Measurements from ENCODE around the gene SOX1.

The SOX1 gene

GRCh38 chr13:112067116-112067741 is at the start of gene SOX1:
Gene SOX1 (plus strand): TSS chr13:112067149. CDS start chr13:112067659, 510 bp downstream.
- no peak for DNase-seq

- DNase-seq, result no peak
Observed at GRCh38 chr13:112024577-112024976, 42.4 kb upstream of the SOX1 start.

DNA sequence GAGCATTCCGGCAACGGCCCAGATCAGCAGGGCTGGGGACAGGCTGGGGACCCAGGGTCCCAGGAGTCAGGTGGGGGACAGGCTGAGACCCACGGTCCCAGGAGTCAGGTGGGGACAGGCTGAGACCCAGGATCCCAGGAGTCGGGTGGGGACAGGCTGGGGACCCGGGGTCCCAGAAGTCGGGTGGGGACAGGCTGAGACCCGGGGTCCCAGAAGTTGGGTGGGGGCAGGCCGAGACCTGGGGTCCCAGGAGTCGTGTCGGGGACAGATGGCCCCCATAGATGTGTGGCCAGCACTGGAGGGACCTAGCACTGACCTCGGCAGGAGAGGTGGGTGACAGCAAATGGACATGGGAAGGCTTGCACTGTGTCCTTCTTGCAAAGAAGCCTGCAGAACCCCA is 39.7 kb upstream of the SOX1 start:
- DNase-seq, result no peak

GRCh38 chr13:112028481-112028880 is 38.5 kb upstream of the SOX1 start:
- no peak for DNase-seq

GRCh38 chr13:112029143-112029542 is 37.8 kb upstream of the SOX1 start:
- no peak for DNase-seq

- DNase-seq, result no peak
Observed at GRCh38 chr13:112032186-112032993, 34.6 kb upstream of the SOX1 start.

DNA sequence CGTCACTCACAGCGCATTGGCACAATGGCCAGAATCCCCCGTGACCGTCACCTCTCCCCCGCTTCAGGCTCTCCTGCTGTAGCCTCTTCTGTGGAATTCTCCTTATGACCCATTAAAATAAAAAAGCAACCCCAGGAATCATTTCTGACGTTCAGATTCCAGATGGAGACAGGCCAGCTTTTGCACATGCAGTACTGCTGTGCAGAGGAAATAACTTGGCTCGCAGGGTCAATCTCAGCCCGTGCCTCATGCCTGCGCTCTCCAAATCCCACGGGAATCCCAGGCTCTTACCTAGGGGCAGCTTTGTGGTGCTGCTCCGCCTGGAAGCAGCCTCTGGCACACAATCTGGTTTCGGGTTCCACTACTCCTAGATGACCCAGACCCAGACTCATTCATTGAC is 32.7 kb upstream of the SOX1 start:
- no peak for DNase-seq

DNA sequence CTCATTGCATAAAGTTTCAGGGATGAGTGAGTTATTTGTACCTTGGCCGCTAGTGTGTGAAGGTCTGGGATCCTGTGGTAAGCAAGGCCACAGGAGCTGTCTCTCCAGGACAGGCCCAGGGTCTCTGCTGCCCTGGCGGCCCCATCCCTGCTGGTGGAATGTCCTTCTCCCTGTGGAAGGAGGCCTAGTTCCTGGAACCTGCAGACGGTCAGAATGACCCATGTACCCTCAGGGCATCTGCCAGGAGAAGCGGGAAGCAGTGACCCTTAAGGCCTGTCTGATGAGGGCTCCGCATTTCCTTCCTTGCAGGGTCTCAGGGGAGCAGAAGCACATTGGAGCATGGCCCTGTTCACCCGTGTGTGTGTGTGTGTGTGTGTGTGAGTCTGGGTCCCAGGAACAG is 32.1 kb upstream of the SOX1 start:
- DNase-seq, result no peak

DNA sequence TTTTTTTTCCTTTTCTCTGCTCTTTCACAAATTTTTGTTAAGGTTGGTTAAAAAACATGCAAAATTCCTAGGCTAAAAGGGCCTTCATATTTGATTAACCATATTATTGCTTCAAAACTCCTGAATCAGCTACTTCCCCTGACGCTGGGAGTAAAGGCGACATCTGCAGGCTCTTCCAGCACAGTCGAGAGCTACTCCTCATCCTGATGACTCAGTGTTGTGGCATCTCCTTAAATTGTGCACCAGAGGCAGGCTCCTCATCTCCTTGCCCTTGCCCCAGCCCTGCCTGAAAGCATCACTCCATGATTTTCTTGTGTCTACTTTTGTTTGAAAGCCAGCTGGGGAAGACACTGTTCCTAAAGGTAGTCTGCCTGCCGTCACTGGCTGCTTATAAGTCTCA is 24.5 kb upstream of the SOX1 start:
- DNase-seq, result no peak

GRCh38 chr13:112052213-112052612 is 14.7 kb upstream of the SOX1 start:
- DNase-seq, result no peak

DNA sequence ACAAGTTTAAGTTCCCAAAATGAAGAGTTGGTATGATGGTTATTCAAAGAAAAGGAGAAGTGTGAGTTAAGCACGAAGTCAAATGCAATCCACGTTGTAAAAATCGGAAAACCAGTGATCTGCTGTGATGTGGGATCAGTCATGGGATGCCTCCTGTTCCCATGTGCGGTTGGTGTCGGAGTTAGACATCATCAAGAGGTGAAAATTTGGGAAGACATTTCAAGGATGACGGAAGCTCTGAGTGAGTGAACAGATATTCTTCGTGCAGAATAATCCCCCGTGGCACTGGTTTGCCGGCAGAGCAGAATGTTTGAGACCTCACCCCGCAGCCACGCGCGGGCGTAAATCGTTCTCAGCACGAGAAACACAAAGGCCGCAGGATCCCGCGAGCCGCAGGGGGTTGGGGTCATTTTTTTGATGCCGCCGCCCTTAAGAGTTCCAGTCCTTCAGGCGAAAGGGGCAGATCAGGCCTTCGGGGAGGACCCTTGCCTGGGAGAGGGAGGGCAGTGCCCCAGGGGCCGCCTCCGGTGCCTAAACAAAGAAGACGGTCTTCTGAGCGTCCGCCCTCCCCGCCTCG is 13.7 kb upstream of the SOX1 start:
- no peak for DNase-seq

GRCh38 chr13:112053744-112054615 is 13.0 kb upstream of the SOX1 start:
- DNase-seq, result no peak

- no peak for DNase-seq
Observed at GRCh38 chr13:112054616-112055015, 12.3 kb upstream of the SOX1 start.

DNA sequence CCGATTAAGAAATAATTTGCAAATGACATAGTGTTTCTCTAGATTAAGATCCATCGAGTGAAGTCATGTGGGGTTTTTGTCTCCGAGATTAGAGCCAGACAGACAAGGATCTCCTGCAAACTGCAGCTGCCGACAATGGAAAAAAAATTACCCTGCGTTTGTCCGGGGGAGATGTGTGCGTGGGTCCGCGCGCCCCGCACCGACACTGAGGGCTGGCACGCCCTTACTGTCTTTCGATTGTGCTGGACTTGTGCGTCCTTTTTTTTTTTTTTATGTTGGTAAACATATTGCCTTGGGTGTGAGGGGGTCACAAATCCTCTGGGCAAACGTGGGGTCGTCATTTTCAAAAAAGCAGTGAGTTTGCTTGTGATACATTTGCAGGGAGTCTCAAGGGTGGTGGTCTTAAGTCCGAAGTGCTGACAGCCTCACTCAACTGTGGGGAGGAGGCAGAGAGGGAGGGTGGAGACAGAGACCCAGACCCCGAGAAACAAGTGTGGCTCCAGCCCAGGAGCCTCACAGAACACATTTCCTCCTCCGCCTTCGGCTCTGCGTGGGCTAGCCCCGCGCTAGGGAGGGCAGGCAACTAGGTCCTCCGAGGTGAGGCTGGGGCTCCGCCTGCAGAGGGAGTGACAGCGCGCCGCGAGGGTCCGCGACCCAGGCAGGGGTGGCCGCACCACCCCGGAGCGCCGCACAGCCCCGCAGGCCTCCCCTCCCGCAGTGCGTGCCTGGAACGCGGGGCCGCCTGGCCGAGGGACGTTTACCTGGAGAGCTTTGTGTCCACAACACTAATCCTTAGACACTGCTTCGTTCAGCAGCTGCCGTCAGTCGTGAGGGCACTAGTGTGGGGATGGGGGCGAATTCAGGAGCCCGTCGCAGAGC is 11.7 kb upstream of the SOX1 start:
- no peak for DNase-seq

DNA sequence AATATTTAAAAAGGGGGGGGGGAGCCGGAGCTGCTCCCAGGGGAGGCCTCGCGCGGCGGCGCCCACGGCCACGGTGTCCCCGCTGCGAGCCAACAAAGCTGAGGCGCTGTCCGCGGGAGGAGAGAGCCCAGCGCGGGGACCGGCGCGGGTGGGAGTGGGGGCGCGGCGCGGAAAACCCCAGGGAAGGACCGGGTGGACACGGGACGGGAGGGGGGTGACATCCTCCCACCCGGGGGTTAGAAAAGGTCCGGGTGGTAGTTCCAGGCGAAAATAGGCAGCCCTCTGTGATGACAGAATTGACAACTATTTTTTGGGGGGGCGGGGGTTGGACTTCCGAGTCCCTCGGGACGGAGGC is 11.1 kb upstream of the SOX1 start:
- no peak for DNase-seq

- DNase-seq, result no peak
Observed at GRCh38 chr13:112056284-112056727, 10.6 kb upstream of the SOX1 start.

GRCh38 chr13:112056739-112057438 is 10.1 kb upstream of the SOX1 start:
- no peak for DNase-seq

- DNase-seq, result no peak
Observed at GRCh38 chr13:112057439-112057735, 9.6 kb upstream of the SOX1 start.

GRCh38 chr13:112057736-112058518 is 9.0 kb upstream of the SOX1 start:
- DNase-seq, result no peak

GRCh38 chr13:112058519-112058873 is 8.5 kb upstream of the SOX1 start:
- no peak for DNase-seq

DNA sequence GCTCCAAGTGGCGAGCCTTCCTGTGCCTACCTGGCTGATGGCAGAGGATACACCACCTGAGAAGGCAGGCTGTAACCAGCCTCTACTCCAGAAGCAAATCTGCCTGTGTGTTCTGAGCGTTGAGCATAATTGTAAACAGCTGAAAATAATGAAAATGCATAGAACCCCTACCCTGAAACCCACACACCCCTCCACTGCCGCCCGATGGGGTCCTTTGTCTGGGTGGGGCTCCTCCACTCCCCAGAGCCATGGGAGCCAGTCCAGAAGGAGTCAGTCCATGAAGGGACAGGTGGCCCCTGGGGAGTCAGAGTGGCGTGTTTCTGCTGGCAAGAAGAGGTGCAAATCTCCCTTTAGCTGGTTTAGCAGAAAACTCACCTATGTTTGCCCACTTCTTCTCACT is 8.0 kb upstream of the SOX1 start:
- DNase-seq, result no peak
